Upper lobe of right lung (tissue), 1 donor: ENCODE measurements around the gene FAM3A. TPM values are rescaled to one million over a fixed set of nuclear protein-coding genes. Genes with fewer than 3 reads are reported as not detected.
A peak's percentile ranks its signal among the peaks of the same experiment; 100 is the strongest.
"Not testable (repeated sequence)": the region's sequence is repeated elsewhere in the genome, so short reads cannot be mapped to it uniquely, and the experiment has no call there.

Source experiments
- ATAC-seq: fragments of 200-7000 bp; cut with Tn5 transposase; one replicate; pipeline ENCODE4 v1.9.1; 2020; ENCODE audit warnings: mild to moderate bottlenecking, moderate library complexity
- DNase-seq: peaks from one replicate; pipeline ENCODE4 v3.0.0-alpha.2; 2020
- H3K27ac ChIP-seq: fragments of 200-600 bp; one replicate; pipeline ENCODE4 v1.8.0; 2022
- H3K27me3 ChIP-seq: fragments of 200-600 bp; one replicate; pipeline ENCODE4 v1.8.0; 2022; ENCODE audit warnings: mild to moderate bottlenecking
- H3K36me3 ChIP-seq: fragments of 200-600 bp; one replicate; pipeline ENCODE4 v1.8.0; 2022
- H3K4me1 ChIP-seq: fragments of 200-600 bp; one replicate; pipeline ENCODE4 v1.8.0; 2022
- H3K4me3 ChIP-seq: fragments of 200-600 bp; one replicate; pipeline ENCODE4 v1.8.0; 2022; ENCODE audit warnings: mild to moderate bottlenecking
- H3K9me3 ChIP-seq: fragments of 200-600 bp; one replicate; pipeline ENCODE4 v1.8.0; 2022
- CTCF ChIP-seq: fragments of 200-600 bp; IDR thresholded peaks from one replicate; pipeline ENCODE4 v1.8.0; 2022; ENCODE audit warnings: antibody characterized with exemption
- intact Hi-C: fragments of 100-400 bp; cut with DNase I; formaldehyde crosslinking; loops from one replicate; pipeline ENCODE4 v1.11.0; 2022
- total RNA-seq: library from RNA; stranded (reverse); fragmentation: NEBNext Ultra II Directional; extraction: Animal tissue kit (Norgen Biotek cat#: 25700); gene quantifications from one replicate; pipeline ENCODE4 v1.2.1, GENCODE V29; 2021
- donor health status: DM: no; HTN: yes; CAD: no; lungs with severe emphysema.

Gene FAM3A
- total RNA-seq, 1 donor from 2014 or later, result 42.6 TPM

GRCh38 chrX:154502098-154502497, 13.9 kb downstream of the FAM3A start:
- intact Hi-C loops, result no loop called here
- H3K27ac ChIP-seq, result no peak overlapping the region
- no peaks in the 10 kb centered on the region for H3K4me1 ChIP-seq
- H3K9me3 ChIP-seq, result no peaks in the 10 kb centered on the region
- no peak for TF ChIP-seq CTCF
- H3K4me3 ChIP-seq, result no peak overlapping the region
- H3K27me3 ChIP-seq, result no peaks in the 10 kb centered on the region
- DNase-seq, result no peak
- H3K36me3 ChIP-seq, result no peaks in the 10 kb centered on the region
- ATAC-seq, result no peak

- intact Hi-C loops, H3K27ac ChIP-seq, DNase-seq, H3K36me3 ChIP-seq, H3K27me3 ChIP-seq, H3K4me3 ChIP-seq, ATAC-seq, H3K4me1 ChIP-seq, H3K9me3 ChIP-seq: not testable (repeated sequence)
Observed at GRCh38 chrX:154501423-154501822, 14.6 kb downstream of the FAM3A start.

- H3K27ac ChIP-seq, H3K36me3 ChIP-seq, H3K4me3 ChIP-seq, H3K4me1 ChIP-seq, ATAC-seq, intact Hi-C loops, DNase-seq, H3K27me3 ChIP-seq, H3K9me3 ChIP-seq: not testable (repeated sequence)
Observed at GRCh38 chrX:154496591-154497137, 19.4 kb downstream of the FAM3A start.

- TF ChIP-seq CTCF, result no peak
- H3K36me3 ChIP-seq, result no peaks in the 10 kb centered on the region
- intact Hi-C loops, result no loop called here
- ATAC-seq (no peak), DNase-seq (no peak)
- H3K27me3 ChIP-seq, result no peaks in the 10 kb centered on the region
- no peaks in the 10 kb centered on the region for H3K4me1 ChIP-seq
- H3K27ac ChIP-seq, result no peak overlapping the region
- H3K4me3 ChIP-seq, result no peak overlapping the region
- H3K9me3 ChIP-seq, result no peaks in the 10 kb centered on the region
Observed at GRCh38 chrX:154495472-154495922, 20.5 kb downstream of the FAM3A start.

GRCh38 chrX:154494715-154495114, 21.3 kb downstream of the FAM3A start:
- H3K36me3 ChIP-seq, result no peaks in the 10 kb centered on the region
- H3K27me3 ChIP-seq, result no peaks in the 10 kb centered on the region
- DNase-seq (no peak), ATAC-seq (no peak)
- TF ChIP-seq CTCF, result no peak
- H3K27ac ChIP-seq, result no peak overlapping the region
- no peaks in the 10 kb centered on the region for H3K9me3 ChIP-seq
- intact Hi-C loops, result no loop called here
- H3K4me3 ChIP-seq, result no peak overlapping the region
- H3K4me1 ChIP-seq, result no peaks in the 10 kb centered on the region

GRCh38 chrX:154490414-154491083, 25.5 kb downstream of the FAM3A start, which contains the start of gene SLC10A3:
TSS of gene SLC10A3 (minus strand) at chrX:154490629. CDS start at chrX:154488940, 1,689 bp downstream.
- Histone ChIP-seq H3K27ac (peak within 1 kb of the TSS; percentile 91), H3K36me3 (no peaks in the 10 kb centered on the region), H3K9me3 (no peaks in the 10 kb centered on the region), H3K27me3 (no peaks in the 10 kb centered on the region), H3K4me3 (peak within 1 kb of the TSS; percentile 58), H3K4me1 (peaks cover 5% of the 10 kb centered on the region)
- ATAC-seq (peak; percentile 91), DNase-seq (peak; percentile 96)
- TF ChIP-seq CTCF, result no peak
- intact Hi-C loops, result no loop called here
